IMR-90 (cell line): ENCODE data around the gene PNKP.

Experiments used
- BHLHE40 ChIP-seq: fragments of 150-350 bp; IDR thresholded peaks from 2 replicates; pipeline ENCODE4 v1.6.1; 2016; ENCODE audit warnings: mild to moderate bottlenecking, low read depth, low read length
- MAFK ChIP-seq: IDR thresholded peaks from 2 replicates; pipeline ENCODE4 v1.6.1; 2012; ENCODE audit warnings: low read depth, low read length, improper control_type of control experiment
- MAZ ChIP-seq: IDR thresholded peaks from 2 replicates; pipeline ENCODE4 v1.6.1; 2012; ENCODE audit warnings: low read depth, mild to moderate bottlenecking, low read length, improper control_type of control experiment, moderate library complexity, borderline replicate concordance
- MXI1 ChIP-seq: IDR thresholded peaks from 2 replicates; pipeline ENCODE4 v1.6.1; 2012; ENCODE audit warnings: low read depth, mild to moderate bottlenecking, low read length, moderate library complexity, borderline replicate concordance
- NFE2L2 ChIP-seq: fragments of 150-350 bp; IDR thresholded peaks from 2 replicates; pipeline ENCODE4 v1.6.1; 2016; ENCODE audit warnings: low read depth, mild to moderate bottlenecking, low read length
- POLR2A ChIP-seq: IDR thresholded peaks from 2 replicates; pipeline ENCODE4 v1.6.1; 2012; ENCODE audit warnings: mild to moderate bottlenecking, low read depth, low read length
- RAD21 ChIP-seq: IDR thresholded peaks from 2 replicates; pipeline ENCODE4 v1.6.1; 2012; ENCODE audit warnings: low read length, improper control_type of control experiment
- RCOR1 ChIP-seq: IDR thresholded peaks from 2 replicates; pipeline ENCODE4 v1.6.1; 2012; ENCODE audit warnings: mild to moderate bottlenecking, low read length, improper control_type of control experiment; ENCODE audit not compliant: insufficient replicate concordance
- RFX5 ChIP-seq: IDR thresholded peaks from 2 replicates; pipeline ENCODE4 v1.8.0; 2012; ENCODE audit warnings: low read depth, mild to moderate bottlenecking, low read length, moderate library complexity
- TF ChIP-seq, protein P1 (sequence below): conservative IDR thresholded peaks from 2 replicates; pipeline ENCODE4 v1.5.1; 2012; ENCODE audit warnings: mild to moderate bottlenecking, low read depth, low read length, improper control_type of control experiment

DNA sequence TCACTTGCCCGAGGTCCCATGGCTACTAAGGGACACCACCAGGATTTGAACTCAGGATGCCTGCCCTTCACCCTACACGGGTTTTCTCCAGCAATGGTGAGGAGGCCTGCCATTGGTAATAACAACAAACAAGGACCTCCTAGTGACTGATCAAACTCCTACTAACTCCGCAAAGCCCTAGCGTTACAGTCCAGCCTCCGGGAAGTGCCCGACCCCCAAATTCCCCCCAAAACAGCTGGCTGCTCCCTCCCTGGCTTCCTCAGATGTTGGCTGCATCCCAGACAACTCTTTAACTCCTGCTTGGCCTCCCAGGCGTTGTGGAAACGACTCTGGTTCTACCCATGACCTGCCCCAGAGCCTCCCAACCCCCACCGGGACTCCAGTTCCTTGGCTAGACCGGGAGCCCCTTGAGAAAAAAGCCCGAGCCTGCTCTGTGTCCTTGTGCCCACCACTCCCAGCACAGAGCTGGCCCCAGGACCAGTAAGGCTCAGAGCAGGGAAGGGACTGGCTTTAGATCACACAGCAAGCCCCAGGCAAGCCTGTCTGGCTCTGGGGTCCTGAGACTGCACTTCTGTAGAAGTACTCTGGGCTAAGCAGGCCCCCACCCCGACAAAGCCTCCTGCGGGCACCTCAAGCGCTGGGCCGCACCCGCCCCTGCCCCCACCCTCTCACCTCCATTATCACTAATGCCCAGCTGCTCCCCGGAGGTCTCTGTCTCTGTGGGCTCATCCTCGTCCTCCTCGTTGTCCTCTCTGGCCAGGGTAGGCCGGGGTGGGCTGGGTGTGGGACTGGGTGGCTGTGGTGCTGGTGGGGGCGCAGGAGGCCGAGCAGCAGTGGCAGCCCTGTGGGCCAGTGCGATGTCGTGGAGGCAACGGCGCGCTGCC, 5.1 kb upstream of the PNKP start:
- TF ChIP-seq, protein P1, sequence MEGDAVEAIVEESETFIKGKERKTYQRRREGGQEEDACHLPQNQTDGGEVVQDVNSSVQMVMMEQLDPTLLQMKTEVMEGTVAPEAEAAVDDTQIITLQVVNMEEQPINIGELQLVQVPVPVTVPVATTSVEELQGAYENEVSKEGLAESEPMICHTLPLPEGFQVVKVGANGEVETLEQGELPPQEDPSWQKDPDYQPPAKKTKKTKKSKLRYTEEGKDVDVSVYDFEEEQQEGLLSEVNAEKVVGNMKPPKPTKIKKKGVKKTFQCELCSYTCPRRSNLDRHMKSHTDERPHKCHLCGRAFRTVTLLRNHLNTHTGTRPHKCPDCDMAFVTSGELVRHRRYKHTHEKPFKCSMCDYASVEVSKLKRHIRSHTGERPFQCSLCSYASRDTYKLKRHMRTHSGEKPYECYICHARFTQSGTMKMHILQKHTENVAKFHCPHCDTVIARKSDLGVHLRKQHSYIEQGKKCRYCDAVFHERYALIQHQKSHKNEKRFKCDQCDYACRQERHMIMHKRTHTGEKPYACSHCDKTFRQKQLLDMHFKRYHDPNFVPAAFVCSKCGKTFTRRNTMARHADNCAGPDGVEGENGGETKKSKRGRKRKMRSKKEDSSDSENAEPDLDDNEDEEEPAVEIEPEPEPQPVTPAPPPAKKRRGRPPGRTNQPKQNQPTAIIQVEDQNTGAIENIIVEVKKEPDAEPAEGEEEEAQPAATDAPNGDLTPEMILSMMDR: no peak
- TF ChIP-seq RAD21 (no peak), NFE2L2 (no peak), RCOR1 (no peak), BHLHE40 (no peak), POLR2A (no peak), MAZ (no peak), RFX5 (no peak), MAFK (no peak), MXI1 (no peak)
